B cell (primary cell): Measurements from ENCODE around the gene GLRA3.

Source experiments
- CTCF ChIP-seq: fragments of 200-600 bp; IDR thresholded peaks from one replicate; pipeline ENCODE4 v1.8.0; 2022; ENCODE audit warnings: antibody characterized with exemption, mild to moderate bottlenecking
- EZH2 ChIP-seq: IDR thresholded peaks from 2 replicates; pipeline ENCODE4 v1.6.1; 2012; ENCODE audit warnings: borderline replicate concordance, low read depth, mild to moderate bottlenecking, moderate library complexity, low read length; ENCODE audit not compliant: insufficient read depth, poor library complexity, severe bottlenecking

GRCh38 chr4:174810834-174811233 is 18.2 kb downstream of the GLRA3 start:
- TF ChIP-seq CTCF: no peak
- no peak for TF ChIP-seq EZH2
